H1 (cell line): ENCODE measurements around the gene SURF4. TPM values are rescaled to one million over a fixed set of nuclear protein-coding genes. Genes with fewer than 3 reads are reported as not detected.

Experiments used
- ASH2L ChIP-seq: fragments of 200-600, 300-600 bp; sonication (generic); IDR thresholded peaks from one replicate; pipeline ENCODE4 v1.7.1; 2017; ENCODE audit warnings: low read length
- BCL11A ChIP-seq, 2 experiments: IDR thresholded peaks; one replicate each; pipeline ENCODE4 v1.6.1; 2011; ENCODE audit warnings: low read depth in 2 of 2, low read length in 2 of 2, mild to moderate bottlenecking in 2 of 2
- BRCA1 ChIP-seq: IDR thresholded peaks from 2 replicates; pipeline ENCODE4 v1.6.1; 2012; ENCODE audit warnings: low read depth, low read length, improper control_type of control experiment
- JUND ChIP-seq: IDR thresholded peaks from 2 replicates; pipeline ENCODE4 v1.6.1; 2011; ENCODE audit warnings: mild to moderate bottlenecking, improper control_type of control experiment, low read length
- KDM1A ChIP-seq: fragments of 200-600, 300-600 bp; sonication (generic); IDR thresholded peaks from 2 replicates; pipeline ENCODE4 v1.7.1; 2016; ENCODE audit warnings: mild to moderate bottlenecking, low read length, borderline replicate concordance
- NRF1 ChIP-seq: IDR thresholded peaks from 2 replicates; pipeline ENCODE4 v1.6.1; 2011; ENCODE audit warnings: mild to moderate bottlenecking, low read depth, low read length, improper control_type of control experiment
- RFX5 ChIP-seq: IDR thresholded peaks from 2 replicates; pipeline ENCODE4 v1.6.1; 2011; ENCODE audit warnings: low read depth, low read length, improper control_type of control experiment, borderline replicate concordance
- SIN3A ChIP-seq, 2 experiments: IDR thresholded peaks in 1 of 2; conservative IDR thresholded peaks in 1 of 2; 2 replicates each; pipeline ENCODE4 v1.6.1; 2011 to 2012; ENCODE audit warnings: low read length in 2 of 2, improper control_type of control experiment in 1 of 2, low read depth in 1 of 2, mild to moderate bottlenecking in 1 of 2
- SIX5 ChIP-seq: IDR thresholded peaks from 2 replicates; pipeline ENCODE4 v1.6.1; 2011; ENCODE audit warnings: mild to moderate bottlenecking, low read depth, low read length
- SP4 ChIP-seq: IDR thresholded peaks from 2 replicates; pipeline ENCODE4 v1.6.1; 2012; ENCODE audit warnings: low read length, inconsistent platforms
- polyA plus RNA-seq, 7 experiments: library from polyadenylated mRNA; depleted of rRNA in 3 of 7; stranded (reverse) in 5 of 7; unstranded in 2 of 7; fragments of >200 nt in 5 of 7; fragments of 200-250 nt in 2 of 7; gene quantifications; 1 replicate in 5 of 7; 2 replicates in 1 of 7; 4 replicates in 1 of 7; pipeline versions ENCODE4 v1.2.1 to v1.2.3, GENCODE V29; 2011 to 2013; ENCODE audit warnings: missing spikeins in 2 of 7, mixed read lengths in 2 of 7
- total RNA-seq: library from RNA; stranded (reverse); fragmentation: NEBNext Ultra II Directional; extraction: Animal tissue kit (Norgen Biotek cat#: 25700); gene quantifications from 2 replicates; pipeline ENCODE4 v1.2.1, GENCODE V29; 2021
- TF ChIP-seq, protein P1 (sequence below): IDR thresholded peaks from 2 replicates; pipeline ENCODE4 v1.6.1; 2012; ENCODE audit warnings: low read length, inconsistent platforms
- TF ChIP-seq, protein P2 (sequence below): IDR thresholded peaks from 2 replicates; pipeline ENCODE4 v1.6.1; 2012; ENCODE audit warnings: inconsistent platforms

SURF4 gene
- total and polyA plus RNA-seq, 2 of the 8 experiments (the other 6 are each of a cell fraction or from before 2014, with no cell fraction given) = 176 to 182 TPM

DNA sequence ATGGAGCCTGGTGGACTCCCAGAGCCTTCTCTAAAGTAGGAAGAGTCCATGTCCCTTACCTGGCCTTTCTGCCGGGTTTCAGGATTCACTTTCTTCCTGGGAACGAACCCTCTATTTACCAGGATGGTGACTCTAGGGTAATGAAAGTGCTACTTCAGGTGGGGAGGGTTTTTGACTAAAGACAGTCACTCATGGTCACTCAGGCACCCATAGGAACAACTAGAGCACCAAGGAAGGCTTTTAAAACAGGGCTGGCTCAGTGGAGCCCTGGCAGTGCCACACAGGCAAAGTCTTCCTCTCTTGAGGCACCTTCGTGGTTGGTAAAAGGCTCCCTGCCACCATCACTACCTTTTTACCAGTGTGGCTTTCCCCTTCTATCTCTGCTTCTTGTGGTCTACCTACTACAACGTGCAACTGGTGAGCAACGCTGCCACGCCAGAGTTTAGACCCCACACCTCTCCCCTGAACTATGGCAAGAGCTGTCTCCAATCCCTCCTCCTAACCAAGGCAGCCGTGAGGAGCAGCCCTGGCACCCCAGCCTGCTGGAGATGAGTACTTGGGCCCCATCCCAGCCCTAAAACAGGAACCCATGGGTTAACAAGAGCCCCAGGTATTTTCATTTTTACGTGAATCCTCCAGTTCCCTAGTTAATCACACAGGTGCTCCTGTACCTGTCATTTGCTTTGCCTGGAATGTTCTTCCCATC is 23.1 kb downstream of the SURF4 start (continued):
- TF ChIP-seq, protein P1, sequence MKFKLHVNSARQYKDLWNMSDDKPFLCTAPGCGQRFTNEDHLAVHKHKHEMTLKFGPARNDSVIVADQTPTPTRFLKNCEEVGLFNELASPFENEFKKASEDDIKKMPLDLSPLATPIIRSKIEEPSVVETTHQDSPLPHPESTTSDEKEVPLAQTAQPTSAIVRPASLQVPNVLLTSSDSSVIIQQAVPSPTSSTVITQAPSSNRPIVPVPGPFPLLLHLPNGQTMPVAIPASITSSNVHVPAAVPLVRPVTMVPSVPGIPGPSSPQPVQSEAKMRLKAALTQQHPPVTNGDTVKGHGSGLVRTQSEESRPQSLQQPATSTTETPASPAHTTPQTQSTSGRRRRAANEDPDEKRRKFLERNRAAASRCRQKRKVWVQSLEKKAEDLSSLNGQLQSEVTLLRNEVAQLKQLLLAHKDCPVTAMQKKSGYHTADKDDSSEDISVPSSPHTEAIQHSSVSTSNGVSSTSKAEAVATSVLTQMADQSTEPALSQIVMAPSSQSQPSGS = no peak
- TF ChIP-seq, protein P2, sequence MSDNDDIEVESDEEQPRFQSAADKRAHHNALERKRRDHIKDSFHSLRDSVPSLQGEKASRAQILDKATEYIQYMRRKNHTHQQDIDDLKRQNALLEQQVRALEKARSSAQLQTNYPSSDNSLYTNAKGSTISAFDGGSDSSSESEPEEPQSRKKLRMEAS = no peak
- peak; percentile 12; the same call in 1 of the 2 replicates for TF ChIP-seq SP4
- TF ChIP-seq SIN3A (conservative IDR thresholded peaks at IDR 0.05 in 1 of 2, IDR thresholded peaks at IDR 0.05 in 1 of 2; ENCODE audit: low read depth in 1 of 2, low read length in 2 of 2) = no peak
- TF ChIP-seq SIX5 = no peak
- TF ChIP-seq RFX5 = no peak
- no peak for TF ChIP-seq BCL11A (IDR thresholded peaks at IDR 0.05; ENCODE audit: low read depth in 2 of 2, low read length in 2 of 2)
- no peak for TF ChIP-seq ASH2L
- no peak for TF ChIP-seq KDM1A
- TF ChIP-seq BRCA1 = no peak
- TF ChIP-seq NRF1 = no peak
- no peak for TF ChIP-seq JUND
